ENCODE measurements around the gene SIL1. TPM values are rescaled to one million over a fixed set of nuclear protein-coding genes. Genes with fewer than 3 reads are reported as not detected.

SIL1 gene
- total RNA-seq, 1 donor: 12.4 TPM

GRCh38 chr5:138938526-138938925 is 259.6 kb downstream of the SIL1 start:
- no peaks in the 10 kb centered on the region for H3K27me3 ChIP-seq (ENCODE audit: insufficient read depth, low read length)
- no peak overlapping the region for H3K4me3 ChIP-seq (ENCODE audit: low read length)
- H3K9me3 ChIP-seq (ENCODE audit: low read depth, low read length): no peaks in the 10 kb centered on the region
- H3K4me1 ChIP-seq (ENCODE audit: insufficient read depth, low read length): no peaks in the 10 kb centered on the region

- no peaks in the 10 kb centered on the region for H3K9me3 ChIP-seq (ENCODE audit: low read depth, low read length)
Measured at GRCh38 chr5:138937392-138938387, 260.5 kb downstream of the SIL1 start.

DNA sequence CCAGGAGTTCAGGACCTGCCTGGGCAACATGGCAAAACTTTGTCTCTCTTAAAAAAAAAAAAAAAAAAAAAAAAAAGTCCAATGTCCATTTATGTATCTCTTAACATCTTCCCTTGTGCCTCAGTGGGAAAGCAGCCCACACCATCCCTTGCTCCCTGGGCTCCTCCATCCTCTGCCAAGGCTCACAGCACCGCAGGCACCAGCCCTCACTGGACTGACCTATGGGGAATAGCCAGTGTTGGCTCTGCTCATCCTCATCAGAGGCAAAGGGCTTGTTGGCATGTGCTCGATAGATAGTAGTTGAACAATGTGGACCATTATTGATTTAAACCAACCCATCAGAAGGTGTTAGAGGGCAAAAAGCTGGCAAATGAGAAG is 261.2 kb downstream of the SIL1 start:
- Histone ChIP-seq H3K4me3 (ENCODE audit: low read length) (no peak overlapping the region), H3K27me3 (ENCODE audit: insufficient read depth, low read length) (no peaks in the 10 kb centered on the region), H3K4me1 (ENCODE audit: insufficient read depth, low read length) (no peaks in the 10 kb centered on the region), H3K9me3 (ENCODE audit: low read depth, low read length) (no peaks in the 10 kb centered on the region)

More at GRCh38 chr5:138937392-138938387, 260.5 kb downstream of the SIL1 start:
- no peak overlapping the region for H3K4me3 ChIP-seq (ENCODE audit: low read length)
- no peaks in the 10 kb centered on the region for H3K27me3 ChIP-seq (ENCODE audit: insufficient read depth, low read length)
- H3K4me1 ChIP-seq (ENCODE audit: insufficient read depth, low read length): no peaks in the 10 kb centered on the region

DNA sequence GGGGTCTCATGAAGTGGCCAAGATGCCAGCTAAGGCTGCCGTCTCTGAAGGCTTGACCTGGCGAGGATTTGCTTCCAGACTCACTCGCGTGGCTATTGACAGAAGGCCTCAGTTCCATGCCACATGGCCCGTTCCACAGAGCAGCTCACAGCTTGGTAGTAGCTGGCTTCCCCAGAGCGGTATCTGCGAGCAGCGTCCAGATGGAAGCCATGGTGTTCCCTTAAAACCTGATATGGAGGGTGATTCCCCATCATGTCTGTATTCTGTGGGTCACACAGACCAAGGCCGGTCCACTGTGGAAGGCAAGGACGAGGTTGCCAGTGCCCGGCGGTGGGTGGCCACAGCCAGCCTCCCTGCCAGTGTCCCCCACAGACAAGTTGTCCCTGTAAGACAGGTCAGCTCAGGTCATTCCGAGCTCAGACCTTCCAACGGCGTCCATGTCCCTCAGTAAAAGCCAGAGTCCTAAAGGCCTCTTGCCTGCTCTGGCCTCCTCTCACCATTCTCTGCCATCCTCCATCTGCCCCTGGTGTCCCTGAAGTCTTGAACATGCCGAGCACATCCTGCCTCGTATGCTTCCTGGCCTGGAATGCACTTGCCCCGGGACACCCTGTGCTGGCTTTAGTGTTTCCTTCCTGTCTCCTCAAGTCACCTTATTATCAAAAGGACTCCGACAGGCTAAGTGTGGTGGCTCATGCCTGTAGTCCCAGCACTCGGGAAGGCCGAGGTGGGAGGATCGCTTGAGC is 261.8 kb downstream of the SIL1 start:
- H3K27me3 ChIP-seq (ENCODE audit: insufficient read depth, low read length): no peaks in the 10 kb centered on the region
- H3K4me1 ChIP-seq (ENCODE audit: insufficient read depth, low read length): no peaks in the 10 kb centered on the region
- no peaks in the 10 kb centered on the region for H3K9me3 ChIP-seq (ENCODE audit: low read depth, low read length)
- H3K4me3 ChIP-seq (ENCODE audit: low read length): no peak overlapping the region

- Histone ChIP-seq H3K9me3 (ENCODE audit: low read depth, low read length) (no peaks in the 10 kb centered on the region), H3K4me3 (ENCODE audit: low read length) (no peak overlapping the region), H3K27me3 (ENCODE audit: insufficient read depth, low read length) (no peaks in the 10 kb centered on the region), H3K4me1 (ENCODE audit: insufficient read depth, low read length) (no peaks in the 10 kb centered on the region)
Measured at GRCh38 chr5:138935466-138935865, 262.7 kb downstream of the SIL1 start.

DNA sequence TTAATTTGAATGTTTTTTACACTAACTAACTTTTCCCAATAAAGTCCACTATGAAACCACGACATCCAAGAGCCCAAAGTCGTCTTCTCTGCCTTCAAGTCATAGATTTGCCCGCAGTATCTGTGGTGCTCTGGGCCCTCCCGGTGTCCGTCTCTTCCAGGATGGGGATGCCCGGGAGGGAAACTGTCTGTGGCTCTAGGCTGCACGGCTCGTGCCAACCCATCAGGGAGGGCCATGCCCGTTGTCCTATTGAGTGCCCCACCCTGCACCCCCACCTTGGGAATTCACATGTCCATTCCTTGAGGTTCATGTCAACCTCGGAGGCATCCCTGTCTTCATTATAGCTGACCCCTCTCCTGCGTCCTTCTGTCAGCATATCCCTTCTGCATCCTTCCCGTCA is 263.2 kb downstream of the SIL1 start:
- H3K27me3 ChIP-seq (ENCODE audit: insufficient read depth, low read length): no peaks in the 10 kb centered on the region
- no peaks in the 10 kb centered on the region for H3K9me3 ChIP-seq (ENCODE audit: low read depth, low read length)
- no peaks in the 10 kb centered on the region for H3K4me1 ChIP-seq (ENCODE audit: insufficient read depth, low read length)
- H3K4me3 ChIP-seq (ENCODE audit: low read length): no peak overlapping the region

DNA sequence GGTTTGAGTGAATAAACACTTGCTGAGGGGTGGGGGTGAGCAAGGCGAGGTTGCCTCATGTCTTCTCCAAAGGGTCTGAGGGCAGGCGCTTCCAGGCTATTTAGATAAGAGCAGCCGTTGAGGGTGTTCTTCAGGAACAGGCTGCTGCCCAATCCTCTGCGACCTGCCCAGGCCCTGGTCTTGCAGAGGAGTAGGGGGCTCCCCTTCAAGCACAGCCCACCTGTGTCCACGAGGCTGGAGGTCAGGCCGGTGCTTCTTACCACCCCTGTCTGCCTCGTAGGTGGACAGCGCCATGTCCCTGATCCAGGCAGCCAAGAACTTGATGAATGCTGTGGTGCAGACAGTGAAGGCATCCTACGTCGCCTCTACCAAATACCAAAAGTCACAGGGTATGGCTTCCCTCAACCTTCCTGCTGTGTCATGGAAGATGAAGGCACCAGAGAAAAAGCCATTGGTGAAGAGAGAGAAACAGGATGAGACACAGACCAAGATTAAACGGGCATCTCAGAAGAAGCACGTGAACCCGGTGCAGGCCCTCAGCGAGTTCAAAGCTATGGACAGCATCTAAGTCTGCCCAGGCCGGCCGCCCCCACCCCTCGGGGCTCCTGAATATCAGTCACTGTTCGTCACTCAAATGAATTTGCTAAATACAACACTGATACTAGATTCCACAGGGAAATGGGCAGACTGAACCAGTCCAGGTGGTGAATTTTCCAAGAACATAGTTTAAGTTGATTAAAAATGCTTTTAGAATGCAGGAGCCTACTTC is 264.5 kb downstream of the SIL1 start:
- Histone ChIP-seq H3K4me1 (ENCODE audit: insufficient read depth, low read length) (no peaks in the 10 kb centered on the region), H3K9me3 (ENCODE audit: low read depth, low read length) (no peaks in the 10 kb centered on the region), H3K27me3 (ENCODE audit: insufficient read depth, low read length) (no peaks in the 10 kb centered on the region), H3K4me3 (ENCODE audit: low read length) (no peak overlapping the region)

DNA sequence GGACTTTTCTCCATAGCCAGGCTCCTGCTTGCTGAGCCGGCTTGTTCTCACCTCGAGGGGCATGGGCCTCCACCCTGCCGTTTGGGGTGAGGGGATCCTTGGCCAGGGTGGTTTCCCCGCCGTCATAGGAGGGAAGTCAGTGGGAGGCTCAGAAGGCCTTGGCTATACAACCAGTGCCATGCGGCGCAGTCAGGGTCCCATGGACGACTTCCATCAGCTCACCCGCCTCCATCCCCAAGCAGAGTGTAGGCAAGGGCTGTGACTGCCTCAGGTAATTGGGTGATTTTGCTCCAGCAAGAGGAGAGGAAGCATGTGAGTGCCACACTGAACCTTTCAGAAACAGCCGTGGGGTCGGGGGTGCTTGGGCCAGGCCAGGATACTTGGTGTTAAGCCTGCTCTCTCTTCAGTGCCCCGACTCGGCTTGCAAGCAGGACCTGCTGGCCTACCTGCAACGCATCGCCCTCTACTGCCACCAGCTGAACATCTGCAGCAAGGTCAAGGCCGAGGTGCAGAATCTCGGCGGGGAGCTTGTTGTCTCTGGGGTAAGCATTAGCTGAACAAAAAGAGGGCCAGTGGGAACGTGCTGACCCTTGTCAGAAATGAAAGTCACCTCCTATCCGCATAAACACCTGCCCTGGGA is 265.9 kb downstream of the SIL1 start:
- Histone ChIP-seq H3K4me1 (ENCODE audit: insufficient read depth, low read length) (no peaks in the 10 kb centered on the region), H3K4me3 (ENCODE audit: low read length) (no peak overlapping the region), H3K27me3 (ENCODE audit: insufficient read depth, low read length) (no peaks in the 10 kb centered on the region), H3K9me3 (ENCODE audit: low read depth, low read length) (no peaks in the 10 kb centered on the region)

GRCh38 chr5:138930371-138931097 is 267.6 kb downstream of the SIL1 start:
- Histone ChIP-seq H3K9me3 (ENCODE audit: low read depth, low read length) (no peaks in the 10 kb centered on the region), H3K4me3 (ENCODE audit: low read length) (no peak overlapping the region), H3K4me1 (ENCODE audit: insufficient read depth, low read length) (no peaks in the 10 kb centered on the region), H3K27me3 (ENCODE audit: insufficient read depth, low read length) (no peaks in the 10 kb centered on the region)

- H3K27me3 ChIP-seq (ENCODE audit: insufficient read depth, low read length): no peaks in the 10 kb centered on the region
- H3K4me3 ChIP-seq (ENCODE audit: low read length): no peak overlapping the region
- H3K4me1 ChIP-seq (ENCODE audit: insufficient read depth, low read length): no peaks in the 10 kb centered on the region
- H3K9me3 ChIP-seq (ENCODE audit: low read depth, low read length): no peaks in the 10 kb centered on the region
Measured at GRCh38 chr5:138929571-138929955, 268.6 kb downstream of the SIL1 start.

- H3K4me3 ChIP-seq (ENCODE audit: low read length): no peak overlapping the region
- H3K9me3 ChIP-seq (ENCODE audit: low read depth, low read length): no peaks in the 10 kb centered on the region
- H3K27me3 ChIP-seq (ENCODE audit: insufficient read depth, low read length): no peaks in the 10 kb centered on the region
- no peaks in the 10 kb centered on the region for H3K4me1 ChIP-seq (ENCODE audit: insufficient read depth, low read length)
Measured at GRCh38 chr5:138927979-138928378, 270.2 kb downstream of the SIL1 start.

GRCh38 chr5:138927544-138927943 is 270.6 kb downstream of the SIL1 start:
- H3K4me3 ChIP-seq (ENCODE audit: low read length): no peak overlapping the region
- no peaks in the 10 kb centered on the region for H3K27me3 ChIP-seq (ENCODE audit: insufficient read depth, low read length)
- no peaks in the 10 kb centered on the region for H3K9me3 ChIP-seq (ENCODE audit: low read depth, low read length)
- no peaks in the 10 kb centered on the region for H3K4me1 ChIP-seq (ENCODE audit: insufficient read depth, low read length)

- Histone ChIP-seq H3K9me3 (ENCODE audit: low read depth, low read length) (no peaks in the 10 kb centered on the region), H3K4me3 (ENCODE audit: low read length) (no peak overlapping the region), H3K27me3 (ENCODE audit: insufficient read depth, low read length) (no peaks in the 10 kb centered on the region), H3K4me1 (ENCODE audit: insufficient read depth, low read length) (no peaks in the 10 kb centered on the region)
Measured at GRCh38 chr5:138926688-138927448, 271.3 kb downstream of the SIL1 start.

Measured in mononuclear cell (primary cell).